Measurements from ENCODE around the gene TNFRSF14. TPM values are rescaled to one million over a fixed set of nuclear protein-coding genes. Genes with fewer than 3 reads are reported as not detected.

TNFRSF14 gene
- total and polyA plus RNA-seq, 4 donors: 14.8 to 38.1 (median 29.1) TPM

GRCh38 chr1:2588661-2589430 lies 32.7 kb downstream of the TNFRSF14 start:
- Histone ChIP-seq H3K36me3 (ENCODE audit: control insufficient read depth in 4 of 4, insufficient read depth in 3 of 4, low read depth in 1 of 4, low read length in 3 of 4) (peaks cover 0 to 2% (median 0%) of the 10 kb centered on the region in 4 donors), H3K4me1 (ENCODE audit: control insufficient read depth in 4 of 4, insufficient read depth in 4 of 4, low read length in 3 of 4) (peaks cover 8 to 19% (median 9%) of the 10 kb centered on the region in 4 donors), H3K9me3 (ENCODE audit: control insufficient read depth in 4 of 4, low read length in 3 of 4) (no peaks in the 10 kb centered on the region), H3K27me3 (ENCODE audit: control insufficient read depth in 4 of 4, insufficient read depth in 4 of 4, low read length in 3 of 4) (no peaks in the 10 kb centered on the region), H3K27ac (ENCODE audit: low read depth in 1 of 2, low read length in 2 of 2) (no peak overlapping the region), H3K9ac (ENCODE audit: low read depth in 1 of 2, low read length in 2 of 2) (no peak overlapping the region), H3K4me3 (ENCODE audit: low read depth in 1 of 3, low read length in 3 of 3) (no peak overlapping the region)
- TF ChIP-seq RAD21 (IDR thresholded peaks at IDR 0.05) (no peak), MAX (IDR thresholded peaks at IDR 0.05) (no peak), NR2F2 (IDR thresholded peaks at IDR 0.05) (no peak), TAF1 (conservative IDR thresholded peaks at IDR 0.05) (no peak), SP1 (IDR thresholded peaks at IDR 0.05) (no peak), ATF3 (IDR thresholded peaks at IDR 0.05) (no peak), FOXA1 (IDR thresholded peaks at IDR 0.05) (no peak), YY1 (IDR thresholded peaks at IDR 0.05) (no peak), HNF4G (IDR thresholded peaks at IDR 0.05) (no peak)
- TF ChIP-seq, protein P1, sequence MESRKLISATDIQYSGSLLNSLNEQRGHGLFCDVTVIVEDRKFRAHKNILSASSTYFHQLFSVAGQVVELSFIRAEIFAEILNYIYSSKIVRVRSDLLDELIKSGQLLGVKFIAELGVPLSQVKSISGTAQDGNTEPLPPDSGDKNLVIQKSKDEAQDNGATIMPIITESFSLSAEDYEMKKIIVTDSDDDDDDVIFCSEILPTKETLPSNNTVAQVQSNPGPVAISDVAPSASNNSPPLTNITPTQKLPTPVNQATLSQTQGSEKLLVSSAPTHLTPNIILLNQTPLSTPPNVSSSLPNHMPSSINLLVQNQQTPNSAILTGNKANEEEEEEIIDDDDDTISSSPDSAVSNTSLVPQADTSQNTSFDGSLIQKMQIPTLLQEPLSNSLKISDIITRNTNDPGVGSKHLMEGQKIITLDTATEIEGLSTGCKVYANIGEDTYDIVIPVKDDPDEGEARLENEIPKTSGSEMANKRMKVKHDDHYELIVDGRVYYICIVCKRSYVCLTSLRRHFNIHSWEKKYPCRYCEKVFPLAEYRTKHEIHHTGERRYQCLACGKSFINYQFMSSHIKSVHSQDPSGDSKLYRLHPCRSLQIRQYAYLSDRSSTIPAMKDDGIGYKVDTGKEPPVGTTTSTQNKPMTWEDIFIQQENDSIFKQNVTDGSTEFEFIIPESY (IDR thresholded peaks at IDR 0.05): no peak
- TF ChIP-seq, protein P2, sequence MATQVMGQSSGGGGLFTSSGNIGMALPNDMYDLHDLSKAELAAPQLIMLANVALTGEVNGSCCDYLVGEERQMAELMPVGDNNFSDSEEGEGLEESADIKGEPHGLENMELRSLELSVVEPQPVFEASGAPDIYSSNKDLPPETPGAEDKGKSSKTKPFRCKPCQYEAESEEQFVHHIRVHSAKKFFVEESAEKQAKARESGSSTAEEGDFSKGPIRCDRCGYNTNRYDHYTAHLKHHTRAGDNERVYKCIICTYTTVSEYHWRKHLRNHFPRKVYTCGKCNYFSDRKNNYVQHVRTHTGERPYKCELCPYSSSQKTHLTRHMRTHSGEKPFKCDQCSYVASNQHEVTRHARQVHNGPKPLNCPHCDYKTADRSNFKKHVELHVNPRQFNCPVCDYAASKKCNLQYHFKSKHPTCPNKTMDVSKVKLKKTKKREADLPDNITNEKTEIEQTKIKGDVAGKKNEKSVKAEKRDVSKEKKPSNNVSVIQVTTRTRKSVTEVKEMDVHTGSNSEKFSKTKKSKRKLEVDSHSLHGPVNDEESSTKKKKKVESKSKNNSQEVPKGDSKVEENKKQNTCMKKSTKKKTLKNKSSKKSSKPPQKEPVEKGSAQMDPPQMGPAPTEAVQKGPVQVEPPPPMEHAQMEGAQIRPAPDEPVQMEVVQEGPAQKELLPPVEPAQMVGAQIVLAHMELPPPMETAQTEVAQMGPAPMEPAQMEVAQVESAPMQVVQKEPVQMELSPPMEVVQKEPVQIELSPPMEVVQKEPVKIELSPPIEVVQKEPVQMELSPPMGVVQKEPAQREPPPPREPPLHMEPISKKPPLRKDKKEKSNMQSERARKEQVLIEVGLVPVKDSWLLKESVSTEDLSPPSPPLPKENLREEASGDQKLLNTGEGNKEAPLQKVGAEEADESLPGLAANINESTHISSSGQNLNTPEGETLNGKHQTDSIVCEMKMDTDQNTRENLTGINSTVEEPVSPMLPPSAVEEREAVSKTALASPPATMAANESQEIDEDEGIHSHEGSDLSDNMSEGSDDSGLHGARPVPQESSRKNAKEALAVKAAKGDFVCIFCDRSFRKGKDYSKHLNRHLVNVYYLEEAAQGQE (IDR thresholded peaks at IDR 0.05): no peak
- WGBS: 93% methylated on average over 23 of the region's 23 CpGs
- no peak for DNase-seq (ENCODE audit: low spot score)

GRCh38 chr1:2589431-2590232 lies 33.5 kb downstream of the TNFRSF14 start:
- Histone ChIP-seq H3K4me3 (ENCODE audit: low read depth in 1 of 3, low read length in 3 of 3) (no peak overlapping the region), H3K4me1 (ENCODE audit: control insufficient read depth in 4 of 4, insufficient read depth in 4 of 4, low read length in 3 of 4) (peaks cover 4 to 17% (median 7%) of the 10 kb centered on the region in 4 donors), H3K27me3 (ENCODE audit: control insufficient read depth in 4 of 4, insufficient read depth in 4 of 4, low read length in 3 of 4) (no peaks in the 10 kb centered on the region), H3K9me3 (ENCODE audit: control insufficient read depth in 4 of 4, low read length in 3 of 4) (no peaks in the 10 kb centered on the region), H3K36me3 (ENCODE audit: control insufficient read depth in 4 of 4, insufficient read depth in 3 of 4, low read depth in 1 of 4, low read length in 3 of 4) (peaks cover 0 to 2% (median 0%) of the 10 kb centered on the region in 4 donors), H3K27ac (ENCODE audit: low read depth in 1 of 2, low read length in 2 of 2) (no peak overlapping the region), H3K9ac (ENCODE audit: low read depth in 1 of 2, low read length in 2 of 2) (no peak overlapping the region)
- TF ChIP-seq RAD21 (IDR thresholded peaks at IDR 0.05) (no peak), ATF3 (IDR thresholded peaks at IDR 0.05) (no peak), NR2F2 (IDR thresholded peaks at IDR 0.05) (no peak), RXRA (IDR thresholded peaks at IDR 0.05) (no peak), TAF1 (conservative IDR thresholded peaks at IDR 0.05) (no peak), EGR1 (IDR thresholded peaks at IDR 0.05; ENCODE audit: low read depth in 2 of 2) (no peak), MAX (IDR thresholded peaks at IDR 0.05) (no peak), GABPA (IDR thresholded peaks at IDR 0.05 in 1 of 2, conservative IDR thresholded peaks at IDR 0.05 in 1 of 2) (no peak), SP1 (IDR thresholded peaks at IDR 0.05) (no peak)
- TF ChIP-seq, protein P2 (IDR thresholded peaks at IDR 0.05): no peak
- WGBS: 94% methylated on average over 25 of the region's 25 CpGs
- DNase-seq (ENCODE audit: low spot score): no peak
